ENCODE data around the gene GLI2. TPM values are rescaled to one million over a fixed set of nuclear protein-coding genes. Genes with fewer than 3 reads are reported as not detected.
A peak's percentile ranks its signal among the peaks of the same experiment; 100 is the strongest.

GLI2 gene
- polyA plus RNA-seq, 3 donors: not detected

- 40% methylated on average over 1 of the region's 4 CpGs for WGBS (ENCODE audit: insufficient coverage)
- H3K9ac ChIP-seq (ENCODE audit: insufficient read depth, low read length, poor library complexity, severe bottlenecking): no peak overlapping the region
- peaks cover 10 to 27% of the 10 kb centered on the region in 2 donors for H3K27me3 ChIP-seq (ENCODE audit: control insufficient read depth in 2 of 2, insufficient read depth in 2 of 2, low read length in 2 of 2)
- Mint-ChIP-seq H3K27ac (no peak overlapping the region), H3K36me3 (no peaks in the 10 kb centered on the region), H3K4me3 (peak overlapping the region in 1 of 2 donors; percentile 39), H3K9me3 (peaks cover 0 to 8% (median 0%) of the 10 kb centered on the region in 7 donors), H3K27me3 (ENCODE audit: low read depth in 3 of 3) (peaks cover 39 to 53% (median 44%) of the 10 kb centered on the region in 3 donors), H3K4me1 (peaks cover 4% of the 10 kb centered on the region)
- H3K27ac ChIP-seq (ENCODE audit: low read depth in 1 of 2, low read length in 2 of 2): no peak overlapping the region
- no peaks in the 10 kb centered on the region for H3K79me2 ChIP-seq (ENCODE audit: insufficient read depth, low read length)
- no peak for DNase-seq
- intact Hi-C loops (cut with micrococcal nuclease): no loop called here
- peaks cover 0 to 9% of the 10 kb centered on the region in 2 donors for H3K9me3 ChIP-seq (replicated peaks in 1 of 2; ENCODE audit: control insufficient read depth in 1 of 2, insufficient read depth in 1 of 2, low read length in 2 of 2)
- H3K4me2 ChIP-seq (replicated peaks; ENCODE audit: extremely low read depth, low read length, poor library complexity, severe bottlenecking): no peak overlapping the region
- no peak overlapping the region for H3K4me3 ChIP-seq (replicated peaks in 1 of 3; ENCODE audit: low read depth in 2 of 3, low read length in 3 of 3)
- no peak for TF ChIP-seq CTCF (IDR thresholded peaks at IDR 0.05)
- no peaks in the 10 kb centered on the region for H4K20me1 ChIP-seq (ENCODE audit: insufficient read depth, low read length)
- no peaks in the 10 kb centered on the region for H3K36me3 ChIP-seq (replicated peaks in 1 of 2; ENCODE audit: control insufficient read depth in 1 of 2, insufficient read depth in 2 of 2, low read length in 2 of 2)
- no peaks in the 10 kb centered on the region for H3K4me1 ChIP-seq (ENCODE audit: control insufficient read depth in 1 of 2, insufficient read depth in 2 of 2, low read length in 2 of 2)
- H2AFZ ChIP-seq (ENCODE audit: insufficient read depth, low read depth, low read length, poor library complexity, severe bottlenecking): no peak overlapping the region
Observed at GRCh38 chr2:120694034-120694433, 41.6 kb upstream of the GLI2 start.

- Histone ChIP-seq H3K4me1 (ENCODE audit: control insufficient read depth in 1 of 2, insufficient read depth in 2 of 2, low read length in 2 of 2) (no peaks in the 10 kb centered on the region), H3K9ac (ENCODE audit: insufficient read depth, low read length, poor library complexity, severe bottlenecking) (no peak overlapping the region), H3K9me3 (replicated peaks in 1 of 2; ENCODE audit: control insufficient read depth in 1 of 2, insufficient read depth in 1 of 2, low read length in 2 of 2) (peaks cover 0 to 9% of the 10 kb centered on the region in 2 donors), H3K36me3 (replicated peaks in 1 of 2; ENCODE audit: control insufficient read depth in 1 of 2, insufficient read depth in 2 of 2, low read length in 2 of 2) (no peaks in the 10 kb centered on the region), H2AFZ (ENCODE audit: insufficient read depth, low read depth, low read length, poor library complexity, severe bottlenecking) (no peak overlapping the region), H3K4me2 (replicated peaks; ENCODE audit: extremely low read depth, low read length, poor library complexity, severe bottlenecking) (no peak overlapping the region), H3K27ac (ENCODE audit: low read depth in 1 of 2, low read length in 2 of 2) (no peak overlapping the region), H3K27me3 (ENCODE audit: control insufficient read depth in 2 of 2, insufficient read depth in 2 of 2, low read length in 2 of 2) (peaks cover 10 to 27% of the 10 kb centered on the region in 2 donors), H4K20me1 (ENCODE audit: insufficient read depth, low read length) (no peaks in the 10 kb centered on the region), H3K79me2 (ENCODE audit: insufficient read depth, low read length) (no peaks in the 10 kb centered on the region), H3K4me3 (replicated peaks in 1 of 3; ENCODE audit: low read depth in 2 of 3, low read length in 3 of 3) (no peak overlapping the region)
- Mint-ChIP-seq H3K4me3 (no peak overlapping the region), H3K4me1 (peaks cover 4% of the 10 kb centered on the region), H3K27me3 (ENCODE audit: low read depth in 3 of 3) (peaks cover 36 to 51% (median 51%) of the 10 kb centered on the region in 3 donors), H3K9me3 (peaks cover 0 to 2% (median 0%) of the 10 kb centered on the region in 7 donors), H3K36me3 (no peaks in the 10 kb centered on the region), H3K27ac (no peak overlapping the region)
- no peak for DNase-seq
- WGBS (ENCODE audit: insufficient coverage): 100% methylated on average over 1 of the region's 2 CpGs
- intact Hi-C loops (cut with micrococcal nuclease): no loop called here
- TF ChIP-seq CTCF (IDR thresholded peaks at IDR 0.05): no peak
Observed at GRCh38 chr2:120697471-120697870, 38.2 kb upstream of the GLI2 start.

All from CD14-positive monocyte (primary cell).